ENCODE data around the gene GOLGA6L10. TPM values are rescaled to one million over a fixed set of nuclear protein-coding genes. Genes with fewer than 3 reads are reported as not detected.

The GOLGA6L10 gene
- total RNA-seq, 1 donor from 2014 or later: 1.5 TPM

- no peak for DNase-seq (ENCODE audit: low spot score in 2 of 2)
- Histone ChIP-seq H3K4me3 (no peak overlapping the region), H3K4me1 (no peaks in the 10 kb centered on the region), H3K27me3 (no peaks in the 10 kb centered on the region), H3K27ac (no peak overlapping the region), H3K36me3 (no peaks in the 10 kb centered on the region), H3K9me3 (no peaks in the 10 kb centered on the region)
- TF ChIP-seq CTCF (IDR thresholded peaks at IDR 0.05): no peak
- intact Hi-C loops (cut with DNase I): no loop called here
Observed at GRCh38 chr15:82298032-82298431, 51.2 kb downstream of the GOLGA6L10 start.

- no peaks in the 10 kb centered on the region for H3K27me3 ChIP-seq
- intact Hi-C loops (cut with DNase I): no loop called here
- no peaks in the 10 kb centered on the region for H3K4me1 ChIP-seq
- H3K4me3 ChIP-seq: no peak overlapping the region
- no peak overlapping the region for H3K27ac ChIP-seq
- no peak for TF ChIP-seq CTCF (IDR thresholded peaks at IDR 0.05)
- H3K36me3 ChIP-seq: no peaks in the 10 kb centered on the region
- H3K9me3 ChIP-seq: no peaks in the 10 kb centered on the region
- DNase-seq (ENCODE audit: low spot score in 2 of 2): no peak
Observed at GRCh38 chr15:82297546-82297945, 51.7 kb downstream of the GOLGA6L10 start.

GRCh38 chr15:82294061-82294690 lies 55.1 kb downstream of the GOLGA6L10 start:
- Histone ChIP-seq H3K9me3 (no peaks in the 10 kb centered on the region), H3K27me3 (no peaks in the 10 kb centered on the region), H3K4me3 (no peak overlapping the region), H3K27ac (no peak overlapping the region), H3K36me3 (no peaks in the 10 kb centered on the region), H3K4me1 (no peaks in the 10 kb centered on the region)
- no peak for DNase-seq (ENCODE audit: low spot score in 2 of 2)
- intact Hi-C loops (cut with DNase I): no loop called here
- TF ChIP-seq CTCF (IDR thresholded peaks at IDR 0.05): no peak

- intact Hi-C loops (cut with DNase I): no loop called here
- DNase-seq (ENCODE audit: low spot score in 2 of 2): no peak
- Histone ChIP-seq H3K9me3 (no peaks in the 10 kb centered on the region), H3K4me3 (no peak overlapping the region), H3K36me3 (no peaks in the 10 kb centered on the region), H3K27ac (no peak overlapping the region), H3K27me3 (no peaks in the 10 kb centered on the region), H3K4me1 (no peaks in the 10 kb centered on the region)
- TF ChIP-seq CTCF (IDR thresholded peaks at IDR 0.05): no peak
Observed at GRCh38 chr15:82292271-82292670, 57.0 kb downstream of the GOLGA6L10 start.

Other genes with a start within 250 kb of the GOLGA6L10 start
- 17.3 TPM for gene EFL1, start 86.7 kb downstream of the GOLGA6L10 start, total RNA-seq
- gene SAXO2, start 86.7 kb downstream of the GOLGA6L10 start, total RNA-seq: not detected
- gene GOLGA6L9, start 80.3 kb upstream of the GOLGA6L10 start, total RNA-seq: 1.5 TPM
- 1,125 TPM for gene RPS17, start 191.0 kb upstream of the GOLGA6L10 start, total RNA-seq